ENCODE data around the gene KCNN2.

KCNN2 gene

GRCh38 chr5:114330916-114331531, 30.8 kb upstream of the KCNN2 start (continued):
- TF ChIP-seq ZNF169 (tag by site-specific recombination; IDR thresholded peaks at IDR 0.05) (no peak), ZNF791 (tag by site-specific recombination; IDR thresholded peaks at IDR 0.05) (no peak), ZNF311 (tag by site-specific recombination; IDR thresholded peaks at IDR 0.05; ENCODE audit: borderline replicate concordance) (no peak), ZNF132 (tag by site-specific recombination; IDR thresholded peaks at IDR 0.05; ENCODE audit: borderline replicate concordance) (no peak), ZNF701 (tag by site-specific recombination; IDR thresholded peaks at IDR 0.05) (no peak)

DNA sequence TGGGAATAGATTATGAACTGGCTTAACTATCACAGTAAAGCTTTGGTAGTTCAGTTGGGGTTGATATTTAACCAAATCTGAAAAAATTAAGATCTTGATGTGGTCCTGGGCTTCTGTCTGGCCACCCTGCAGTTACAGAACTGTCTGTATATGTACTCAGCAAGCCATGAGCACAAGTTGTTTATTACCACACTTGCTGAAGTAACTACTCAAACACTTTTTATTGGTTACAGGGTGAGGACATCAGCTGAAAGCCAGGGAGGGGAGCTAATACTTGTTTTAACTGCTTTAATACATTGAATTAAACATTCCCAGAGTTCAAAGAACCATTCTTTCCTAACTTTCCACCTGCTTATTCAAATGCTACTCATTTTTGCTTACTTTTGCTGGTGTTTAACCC, 29.4 kb upstream of the KCNN2 start:
- CTCF ChIA-PET = no interaction called here
- H3K36me3 ChIP-seq (ENCODE audit: control insufficient read depth in 2 of 2, insufficient read depth in 1 of 2, low read length in 2 of 2) = no peaks in the 10 kb centered on the region
- TF ChIP-seq ZFP69B (tag by site-specific recombination; IDR thresholded peaks at IDR 0.05) = no peak
- TF ChIP-seq, protein P1, sequence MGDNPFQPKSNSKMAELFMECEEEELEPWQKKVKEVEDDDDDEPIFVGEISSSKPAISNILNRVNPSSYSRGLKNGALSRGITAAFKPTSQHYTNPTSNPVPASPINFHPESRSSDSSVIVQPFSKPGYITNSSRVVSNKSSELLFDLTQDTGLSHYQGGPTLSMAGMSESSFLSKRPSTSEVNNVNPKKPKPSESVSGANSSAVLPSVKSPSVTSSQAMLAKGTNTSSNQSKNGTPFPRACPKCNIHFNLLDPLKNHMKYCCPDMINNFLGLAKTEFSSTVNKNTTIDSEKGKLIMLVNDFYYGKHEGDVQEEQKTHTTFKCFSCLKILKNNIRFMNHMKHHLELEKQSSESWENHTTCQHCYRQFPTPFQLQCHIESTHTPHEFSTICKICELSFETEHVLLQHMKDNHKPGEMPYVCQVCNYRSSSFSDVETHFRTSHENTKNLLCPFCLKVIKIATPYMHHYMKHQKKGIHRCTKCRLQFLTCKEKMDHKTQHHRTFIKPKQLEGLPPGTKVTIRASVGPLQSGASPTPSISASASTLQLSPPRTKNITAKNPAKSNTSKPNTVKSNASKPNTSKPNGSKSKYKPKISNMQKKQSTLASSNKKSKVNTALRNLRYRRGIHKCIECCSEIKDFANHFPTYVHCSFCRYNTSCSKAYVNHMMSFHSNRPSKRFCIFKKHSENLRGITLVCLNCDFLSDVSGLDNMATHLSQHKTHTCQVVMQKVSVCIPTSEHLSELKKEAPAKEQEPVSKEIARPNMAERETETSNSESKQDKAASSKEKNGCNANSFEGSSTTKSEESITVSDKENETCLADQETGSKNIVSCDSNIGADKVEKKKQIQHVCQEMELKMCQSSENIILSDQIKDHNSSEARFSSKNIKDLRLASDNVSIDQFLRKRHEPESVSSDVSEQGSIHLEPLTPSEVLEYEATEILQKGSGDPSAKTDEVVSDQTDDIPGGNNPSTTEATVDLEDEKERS (tag by site-specific recombination; IDR thresholded peaks at IDR 0.05) = no peak
- no peak for TF ChIP-seq ZNF292 (tag by site-specific recombination; IDR thresholded peaks at IDR 0.05; ENCODE audit: borderline replicate concordance, low read depth)
- TF ChIP-seq, protein P2, sequence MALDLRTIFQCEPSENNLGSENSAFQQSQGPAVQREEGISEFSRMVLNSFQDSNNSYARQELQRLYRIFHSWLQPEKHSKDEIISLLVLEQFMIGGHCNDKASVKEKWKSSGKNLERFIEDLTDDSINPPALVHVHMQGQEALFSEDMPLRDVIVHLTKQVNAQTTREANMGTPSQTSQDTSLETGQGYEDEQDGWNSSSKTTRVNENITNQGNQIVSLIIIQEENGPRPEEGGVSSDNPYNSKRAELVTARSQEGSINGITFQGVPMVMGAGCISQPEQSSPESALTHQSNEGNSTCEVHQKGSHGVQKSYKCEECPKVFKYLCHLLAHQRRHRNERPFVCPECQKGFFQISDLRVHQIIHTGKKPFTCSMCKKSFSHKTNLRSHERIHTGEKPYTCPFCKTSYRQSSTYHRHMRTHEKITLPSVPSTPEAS (tag by site-specific recombination; IDR thresholded peaks at IDR 0.05) = no peak
- TF ChIP-seq ZNF658 (tag by site-specific recombination; IDR thresholded peaks at IDR 0.05) = no peak
- TF ChIP-seq ZNF223 (tag by site-specific recombination; IDR thresholded peaks at IDR 0.05) = no peak
- no peak for TF ChIP-seq ZBTB48 (tag by site-specific recombination; IDR thresholded peaks at IDR 0.05)
- no peak for TF ChIP-seq REPIN1 (tag by site-specific recombination; IDR thresholded peaks at IDR 0.05; ENCODE audit: low read depth)
- no peak for TF ChIP-seq ZNF561 (tag by site-specific recombination; IDR thresholded peaks at IDR 0.05; ENCODE audit: borderline replicate concordance)
- no peak for TF ChIP-seq ZNF514 (tag by site-specific recombination; IDR thresholded peaks at IDR 0.05)
- no peak for TF ChIP-seq PRDM1 (tag by site-specific recombination; IDR thresholded peaks at IDR 0.05)
- TF ChIP-seq KLF16 (tag by site-specific recombination; IDR thresholded peaks at IDR 0.05) = no peak
- no peak for TF ChIP-seq KLF9 (tag by site-specific recombination; IDR thresholded peaks at IDR 0.05; ENCODE audit: low read depth)
- no peak for TF ChIP-seq ZNF48 (tag by site-specific recombination; IDR thresholded peaks at IDR 0.05)
- TF ChIP-seq ZNF624 (tag by site-specific recombination; IDR thresholded peaks at IDR 0.05) = no peak

GRCh38 chr5:114332925-114333324, 28.9 kb upstream of the KCNN2 start:
- CTCF ChIA-PET = no interaction called here
- no peak overlapping the region for H3K27ac ChIP-seq (ENCODE audit: extremely low read depth, low read depth, low read length)
- no peaks in the 10 kb centered on the region for H3K9me3 ChIP-seq (ENCODE audit: control insufficient read depth, insufficient read depth, low read depth, low read length)
- no peaks in the 10 kb centered on the region for H3K36me3 ChIP-seq (ENCODE audit: control insufficient read depth in 2 of 2, insufficient read depth in 1 of 2, low read length in 2 of 2)
- no peak overlapping the region for H3K4me3 ChIP-seq (ENCODE audit: low read depth, low read length)
- H3K4me1 ChIP-seq (ENCODE audit: control insufficient read depth, insufficient read depth, low read length) = no peaks in the 10 kb centered on the region
- TF ChIP-seq ZBTB11 (tag by site-specific recombination; conservative IDR thresholded peaks at IDR 0.05; ENCODE audit: low read depth) (no peak), PRDM1 (tag by site-specific recombination; IDR thresholded peaks at IDR 0.05) (no peak)
- POLR2A ChIA-PET = no interaction called here

More for the DNA sequence above, 29.4 kb upstream of the KCNN2 start:
- POLR2A ChIA-PET = no interaction called here
- Histone ChIP-seq H3K27ac (ENCODE audit: extremely low read depth, low read depth, low read length) (no peak overlapping the region), H3K9me3 (ENCODE audit: control insufficient read depth, insufficient read depth, low read depth, low read length) (no peaks in the 10 kb centered on the region), H3K4me1 (ENCODE audit: control insufficient read depth, insufficient read depth, low read length) (no peaks in the 10 kb centered on the region), H3K4me3 (ENCODE audit: low read depth, low read length) (no peak overlapping the region)
